Lower leg skin (tissue), 3 donors: ENCODE data around the gene NCKAP5.

ENCODE experiments used
- CTCF ChIP-seq, 3 donors: fragments of 450-650 bp; IDR thresholded peaks; one replicate each; pipeline ENCODE4 v1.5.1; 2016; ENCODE audit warnings: antibody characterized with exemption in 3 of 3, mild to moderate bottlenecking in 3 of 3, moderate library complexity in 2 of 3
- POLR2A ChIP-seq, 2 donors: fragments of 450-650 bp; IDR thresholded peaks; one replicate each; pipeline ENCODE4 v1.6.1; 2016 to 2017; ENCODE audit warnings: antibody characterized with exemption in 2 of 2, mild to moderate bottlenecking in 1 of 2, moderate library complexity in 1 of 2

- TF ChIP-seq CTCF (IDR thresholded peaks at IDR 0.05) (no peak), POLR2A (IDR thresholded peaks at IDR 0.05) (no peak)
Measured at GRCh38 chr2:133517876-133518275, 50.4 kb downstream of the NCKAP5 start.
